AG09309 (cell line): ENCODE data around the gene TBC1D9B.
A peak's percentile ranks its signal among the peaks of the same experiment; 100 is the strongest.

Experiments
- DNase-seq: peaks from one replicate; pipeline ENCODE4 v3.0.0-alpha.2; 2010; ENCODE audit warnings: low read depth
- H3K4me3 ChIP-seq: 2 replicates; pipeline ENCODE4 v1.5.1; 2011; ENCODE audit warnings: mild to moderate bottlenecking, low read depth, low read length, moderate library complexity; ENCODE audit not compliant: control insufficient read depth
- CTCF ChIP-seq: IDR thresholded peaks from 2 replicates; pipeline ENCODE4 v1.5.1; 2011; ENCODE audit warnings: mild to moderate bottlenecking, low read depth, low read length, inconsistent platforms; ENCODE audit not compliant: insufficient read depth, control insufficient read depth; ENCODE audit errors: missing control alignments

TBC1D9B gene

GRCh38 chr5:179823937-179824744 is 83.6 kb downstream of the TBC1D9B start:
- no peak overlapping the region for H3K4me3 ChIP-seq
- DNase-seq, result no peak
- TF ChIP-seq CTCF, result no peak

GRCh38 chr5:179822444-179822990 is 85.2 kb downstream of the TBC1D9B start:
- no peak for DNase-seq
- no peak for TF ChIP-seq CTCF
- peak overlapping the region; percentile 61 for H3K4me3 ChIP-seq

- H3K4me3 ChIP-seq, result peak overlapping the region; percentile 61
- no peak for TF ChIP-seq CTCF
- DNase-seq, result no peak
Observed at GRCh38 chr5:179822059-179822432, 85.7 kb downstream of the TBC1D9B start.

GRCh38 chr5:179821298-179822058 is 86.2 kb downstream of the TBC1D9B start:
- peak overlapping the region; percentile 61 for H3K4me3 ChIP-seq
- peak; percentile 76 for DNase-seq
- TF ChIP-seq CTCF, result no peak

GRCh38 chr5:179820483-179821297 is 87.0 kb downstream of the TBC1D9B start, which contains the start of gene SQSTM1:
Gene SQSTM1, plus strand, starts transcription at chr5:179820905. Its CDS starts 32 bp downstream, at chr5:179820937.
- no peak for DNase-seq
- no peak for TF ChIP-seq CTCF

GRCh38 chr5:179820127-179820482 is 87.6 kb downstream of the TBC1D9B start:
- no peak for DNase-seq
- TF ChIP-seq CTCF, result no peak
- peak overlapping the region; percentile 61 for H3K4me3 ChIP-seq

More at GRCh38 chr5:179820483-179821297, 87.0 kb downstream of the TBC1D9B start, which contains the start of gene SQSTM1:
- peak within 1 kb of the TSS; percentile 61 for H3K4me3 ChIP-seq
